Measurements from ENCODE around the gene PROB1. TPM values are rescaled to one million over a fixed set of nuclear protein-coding genes. Genes with fewer than 3 reads are reported as not detected.
A peak's percentile ranks its signal among the peaks of the same experiment; 100 is the strongest.

PROB1 gene
- total and polyA plus RNA-seq, 9 of the 15 experiments (the other 6 are each of a cell fraction or from before 2014, with no cell fraction given), result 0.01 to 1.8 (median 0.47) TPM

GRCh38 chr5:139439013-139439903 is 44.4 kb upstream of the PROB1 start, which contains the start of gene DNAJC18 (continued):
- TF ChIP-seq ZNF655 (CRISPR knock-in tag; IDR thresholded peaks at IDR 0.05) (no peak), SMAD2 (IDR thresholded peaks at IDR 0.05; ENCODE audit: low read depth, low read length) (no peak), BCLAF1 (IDR thresholded peaks at IDR 0.05; ENCODE audit: borderline replicate concordance in 1 of 2, control insufficient read depth in 1 of 2, low read depth in 2 of 2, low read length in 1 of 2) (no peak), ZNF140 (CRISPR knock-in tag; IDR thresholded peaks at IDR 0.05) (no peak), MTA3 (IDR thresholded peaks at IDR 0.05; ENCODE audit: borderline replicate concordance) (peak; percentile 75; the same call in 1 of the 2 replicates), ZNF766 (CRISPR knock-in tag; conservative IDR thresholded peaks at IDR 0.05) (peak; percentile 57; the same call in 1 of the 2 replicates), TCF3 (CRISPR knock-in tag; IDR thresholded peaks at IDR 0.05) (peak; percentile 45), PHB2 (IDR thresholded peaks at IDR 0.05; ENCODE audit: low read depth) (no peak), POLR2B (IDR thresholded peaks at IDR 0.05; ENCODE audit: low read depth, partially characterized antibody) (peak; percentile 23), ILF3 (IDR thresholded peaks at IDR 0.05; ENCODE audit: borderline replicate concordance) (no peak), ARID4B (CRISPR knock-in tag; IDR thresholded peaks at IDR 0.05) (peak; percentile 81), KAT2B (IDR thresholded peaks at IDR 0.05; ENCODE audit: low read depth, low read length) (no peak), HEY1 (CRISPR knock-in tag; IDR thresholded peaks at IDR 0.05; ENCODE audit: borderline replicate concordance) (no peak), IRF9 (tag; IDR thresholded peaks at IDR 0.05) (no peak), ZNF384 (IDR thresholded peaks at IDR 0.05; ENCODE audit: low read depth, low read length) (no peak), CREB1 (IDR thresholded peaks at IDR 0.05) (no peak), CREB1 (CRISPR knock-in tag; IDR thresholded peaks at IDR 0.05) (peak; percentile 69; the same call in 1 of the 2 replicates), BCOR (IDR thresholded peaks at IDR 0.05) (no peak)
